Left ventricle myocardium superior (tissue), 1 donor: ENCODE results near the gene ERRFI1. TPM values are rescaled to one million over a fixed set of nuclear protein-coding genes. Genes with fewer than 3 reads are reported as not detected.
"Not testable (repeated sequence)": the region's sequence is repeated elsewhere in the genome, so short reads cannot be mapped to it uniquely, and the experiment has no call there.

ENCODE experiments used
- ATAC-seq: fragments of 200-7000 bp; cut with Tn5 transposase; one replicate; pipeline ENCODE4 v1.9.1; 2020; ENCODE audit warnings: mild to moderate bottlenecking, moderate library complexity
- DNase-seq: peaks from one replicate; pipeline ENCODE4 v3.0.0-alpha.2; 2020
- intact Hi-C: fragments of 100-400 bp; cut with micrococcal nuclease; formaldehyde crosslinking; loops from one replicate; pipeline ENCODE4 v1.11.0; 2022
- total RNA-seq: library from RNA; stranded (reverse); fragmentation: NEBNext Ultra II Directional; extraction: Animal tissue kit (Norgen Biotek cat#: 25700); gene quantifications from one replicate; pipeline ENCODE4 v1.2.1, GENCODE V29; 2021
- donor health status: DM: no; HTN: yes; CAD: no; lungs with severe emphysema.

ERRFI1 gene
- total RNA-seq, 1 donor from 2014 or later, result 10.2 TPM

- ATAC-seq, result no peak
- DNase-seq, result no peak
- intact Hi-C loops, result no loop called here
Observed at GRCh38 chr1:7991504-7992440, 34.3 kb downstream of the ERRFI1 start.

- peak; percentile 75 for ATAC-seq
- intact Hi-C loops, result no loop called here
Observed at GRCh38 chr1:7989762-7990428, 36.2 kb downstream of the ERRFI1 start.

GRCh38 chr1:7988576-7988975 is 37.5 kb downstream of the ERRFI1 start:
- ATAC-seq (no peak), DNase-seq (no peak)
- intact Hi-C loops, result no loop called here

More at GRCh38 chr1:7989762-7990428, 36.2 kb downstream of the ERRFI1 start:
- peak; percentile 42 for DNase-seq

- ATAC-seq (no peak), DNase-seq (no peak)
- intact Hi-C loops, result no loop called here
Observed at GRCh38 chr1:7987528-7987927, 38.6 kb downstream of the ERRFI1 start.

- no peak for ATAC-seq
- intact Hi-C loops, result no loop called here
- no peak for DNase-seq
Observed at GRCh38 chr1:7985851-7986612, 40.1 kb downstream of the ERRFI1 start.

- intact Hi-C loops, result no loop called here
- ATAC-seq (no peak), DNase-seq (no peak)
Observed at GRCh38 chr1:7984811-7985210, 41.3 kb downstream of the ERRFI1 start.

GRCh38 chr1:7983086-7983778 is 42.9 kb downstream of the ERRFI1 start:
- ATAC-seq (peak; percentile 79), DNase-seq (peak; percentile 40)
- intact Hi-C loops, result no loop called here

- intact Hi-C loops, result no loop called here
Observed at GRCh38 chr1:7980984-7981383, 45.1 kb downstream of the ERRFI1 start.

GRCh38 chr1:7975212-7975865 is 50.8 kb downstream of the ERRFI1 start:
- ATAC-seq, result peak; percentile 97
- peak; percentile 75 for DNase-seq
- intact Hi-C loops, result no loop called here

More at GRCh38 chr1:7980984-7981383, 45.1 kb downstream of the ERRFI1 start:
- no peak for DNase-seq
- no peak for ATAC-seq

GRCh38 chr1:7973086-7973485 is 53.0 kb downstream of the ERRFI1 start:
- DNase-seq (no peak), ATAC-seq (no peak)
- intact Hi-C loops, result no loop called here

GRCh38 chr1:7972285-7972684 is 53.8 kb downstream of the ERRFI1 start:
- intact Hi-C loops, result no loop called here
- ATAC-seq (no peak), DNase-seq (no peak)

- intact Hi-C loops, result no loop called here
- no peak for ATAC-seq
Observed at GRCh38 chr1:7971024-7971423, 55.1 kb downstream of the ERRFI1 start.

GRCh38 chr1:7970246-7970645 is 55.9 kb downstream of the ERRFI1 start:
- ATAC-seq (no peak), DNase-seq (no peak)
- intact Hi-C loops, result no loop called here

More at GRCh38 chr1:7971024-7971423, 55.1 kb downstream of the ERRFI1 start:
- no peak for DNase-seq

GRCh38 chr1:7967651-7968050 is 58.5 kb downstream of the ERRFI1 start:
- no peak for ATAC-seq
- intact Hi-C loops, result no loop called here
- DNase-seq, result no peak

GRCh38 chr1:7967196-7967595 is 58.9 kb downstream of the ERRFI1 start:
- intact Hi-C loops, result no loop called here
- no peak for ATAC-seq
- no peak for DNase-seq

- DNase-seq (no peak), ATAC-seq (no peak)
- intact Hi-C loops, result no loop called here
Observed at GRCh38 chr1:7964476-7964875, 61.6 kb downstream of the ERRFI1 start.

- DNase-seq, ATAC-seq, intact Hi-C loops: not testable (repeated sequence)
Observed at GRCh38 chr1:7963841-7964240, 62.3 kb downstream of the ERRFI1 start.

GRCh38 chr1:7963378-7963730 is 62.8 kb downstream of the ERRFI1 start:
- intact Hi-C loops, ATAC-seq, DNase-seq: not testable (repeated sequence)
